ENCODE data around the gene MYO1H. TPM values are rescaled to one million over a fixed set of nuclear protein-coding genes. Genes with fewer than 3 reads are reported as not detected.
"Not testable (repeated sequence)": the region's sequence is repeated elsewhere in the genome, so short reads cannot be mapped to it uniquely, and the experiment has no call there.

The MYO1H gene
- polyA plus RNA-seq, 5 donors: 0.13 to 1.1 (median 0.26) TPM

GRCh38 chr12:109469517-109469916, 121.8 kb downstream of the MYO1H start:
- DNase-seq: no peak

DNA sequence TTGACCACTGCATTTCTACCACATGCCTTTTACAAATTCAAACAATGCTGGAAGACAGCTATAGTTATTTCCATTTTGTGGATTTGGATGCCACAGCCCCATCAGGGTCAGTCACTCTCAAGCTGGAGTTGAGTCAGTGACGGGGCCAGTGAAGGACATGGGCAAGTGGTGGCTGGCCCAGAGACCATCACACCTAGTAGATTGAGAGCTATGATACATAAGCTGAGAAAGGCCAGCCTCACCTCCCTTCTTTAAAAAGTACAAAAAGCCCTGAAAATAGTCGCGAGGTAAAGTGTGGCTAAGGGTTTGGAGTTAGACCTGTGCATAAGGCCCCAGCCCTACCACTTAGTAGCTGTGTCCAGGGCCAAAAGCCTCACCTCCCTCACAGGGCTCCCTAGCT, 125.3 kb downstream of the MYO1H start:
- DNase-seq: no peak

GRCh38 chr12:109473526-109474270, 126.0 kb downstream of the MYO1H start:
- not testable (repeated sequence) for DNase-seq

DNA sequence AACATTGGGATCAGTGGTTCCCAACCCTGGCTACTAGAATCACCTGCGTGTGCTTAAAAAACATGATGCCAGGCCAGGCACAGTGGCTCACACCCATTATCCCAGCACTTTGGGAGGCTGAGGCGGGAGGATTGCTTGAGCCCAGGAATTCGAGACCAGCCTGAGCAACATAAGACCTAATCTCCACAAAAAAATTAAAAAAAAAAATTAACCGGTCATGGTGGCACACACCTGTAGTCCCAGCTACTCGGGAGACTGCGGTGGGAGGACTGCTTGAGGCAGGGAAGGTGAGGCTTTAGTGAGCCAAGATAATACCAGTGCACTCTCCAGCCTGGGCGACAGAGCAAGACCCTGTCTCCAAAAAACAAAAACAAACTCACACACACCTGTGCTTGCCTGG, 127.4 kb downstream of the MYO1H start:
- DNase-seq: no peak

- DNase-seq: peak in 1 of 2 donors; percentile 9
These were observed 128.5 kb downstream of the MYO1H start for GRCh38 chr12:109475993-109476806.

DNA sequence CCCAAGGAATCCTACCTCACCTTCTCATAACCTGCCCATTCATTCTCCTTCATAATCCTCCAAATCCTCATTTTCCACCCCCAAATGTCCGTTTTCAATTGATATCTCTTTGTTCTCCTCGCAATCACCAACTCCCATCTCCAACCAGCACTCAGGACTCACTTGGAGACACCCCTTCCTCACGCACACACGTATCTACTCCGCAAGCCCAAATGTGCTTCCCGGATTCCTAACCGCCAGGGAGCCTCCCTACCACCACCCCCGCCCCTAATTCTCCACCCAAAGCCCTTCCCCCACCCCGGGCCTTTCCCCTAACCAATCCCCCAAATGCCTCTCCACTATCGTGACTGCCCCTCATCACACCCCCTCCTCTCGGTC, 129.1 kb downstream of the MYO1H start:
- no peak for DNase-seq

GRCh38 chr12:109477185-109477962, 129.7 kb downstream of the MYO1H start, which contains the start of the genes KCTD10 and UBE3B:
KCTD10 (minus strand) TSS chr12:109477300; CDS start chr12:109477262, 38 bp downstream.
UBE3B (plus strand) TSS chr12:109477634; CDS start chr12:109483552, 5,918 bp downstream.
- DNase-seq: peak; percentile 92

GRCh38 chr12:109477963-109478315, 130.2 kb downstream of the MYO1H start:
- no peak for DNase-seq

DNA sequence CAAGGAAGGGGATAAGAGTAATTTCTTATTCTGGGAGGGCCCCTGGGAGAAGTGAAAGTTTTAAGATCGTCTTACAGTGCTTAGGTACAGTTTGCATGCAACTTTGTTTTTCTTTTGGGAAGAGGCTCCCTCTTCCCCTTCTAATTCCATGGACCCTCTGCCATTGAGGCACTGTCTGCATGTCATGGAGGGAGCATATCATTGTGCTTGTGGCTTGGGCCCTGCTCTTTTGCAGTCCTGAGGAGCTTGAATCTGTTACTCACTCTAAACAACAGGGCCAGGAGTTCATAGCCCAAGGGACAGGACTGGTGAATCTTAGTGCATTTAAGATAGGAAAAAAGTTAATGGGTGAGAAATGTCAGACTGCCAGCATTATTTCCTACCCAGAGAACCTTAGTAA, 132.1 kb downstream of the MYO1H start:
- no peak for DNase-seq

DNA sequence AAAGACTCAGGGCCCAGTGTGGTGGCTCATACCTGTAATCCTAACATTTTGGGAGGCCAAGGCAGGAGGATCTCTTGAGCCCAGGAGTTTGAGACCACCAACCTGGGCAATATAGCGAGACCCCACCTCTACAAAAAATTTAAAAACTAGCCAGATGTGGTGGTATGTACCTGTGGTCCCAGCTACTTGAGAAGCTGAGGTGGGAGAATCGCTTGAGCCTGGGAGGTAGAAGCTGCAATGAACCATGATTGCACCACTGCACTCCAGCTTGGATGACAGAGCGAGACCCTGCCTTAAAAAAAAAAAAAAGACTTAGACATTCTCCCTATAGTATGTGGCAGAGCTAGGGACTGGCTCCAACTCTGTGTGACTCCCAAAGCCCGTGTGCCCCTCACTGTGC, 132.7 kb downstream of the MYO1H start:
- DNase-seq: no peak

DNA sequence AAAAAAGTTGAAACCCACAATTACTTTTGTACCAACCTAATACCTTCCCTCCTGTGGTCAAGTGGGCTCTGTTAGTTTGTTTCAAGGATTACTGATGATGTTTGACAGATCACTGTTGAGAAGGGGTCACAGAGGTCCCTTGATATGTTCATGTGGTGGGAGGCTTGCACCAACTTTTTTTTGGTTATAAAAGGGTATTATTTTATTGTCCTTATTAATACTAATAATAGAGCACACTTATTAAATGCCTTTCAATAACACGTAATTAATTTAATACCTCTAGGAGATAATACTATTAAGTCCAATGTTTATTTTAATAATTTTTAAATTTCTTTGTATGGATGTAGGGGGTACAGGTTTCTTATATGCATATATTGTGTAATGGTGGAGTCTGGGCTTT, 134.2 kb downstream of the MYO1H start:
- DNase-seq: no peak

GRCh38 chr12:109482491-109482890, 134.8 kb downstream of the MYO1H start:
- DNase-seq: no peak

GRCh38 chr12:109482894-109483293, 135.2 kb downstream of the MYO1H start:
- DNase-seq: no peak

DNA sequence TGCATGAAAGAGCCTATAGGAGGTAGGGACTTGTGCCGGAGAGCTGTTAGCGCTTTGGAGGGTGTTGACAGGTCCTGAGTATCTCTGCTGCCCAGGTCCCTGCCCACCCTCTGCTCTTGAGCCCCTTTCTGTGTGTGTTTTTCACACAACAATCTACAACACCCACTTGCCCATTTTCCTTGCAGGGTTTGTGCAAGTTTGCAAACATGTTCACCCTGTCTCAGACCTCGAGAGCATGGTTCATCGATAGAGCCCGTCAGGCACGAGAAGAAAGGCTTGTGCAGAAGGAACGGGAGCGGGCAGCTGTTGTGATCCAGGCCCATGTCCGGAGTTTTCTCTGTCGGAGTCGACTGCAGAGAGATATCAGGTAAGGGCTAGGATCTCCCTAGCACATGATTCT, 135.6 kb downstream of the MYO1H start:
- DNase-seq: no peak

DNA sequence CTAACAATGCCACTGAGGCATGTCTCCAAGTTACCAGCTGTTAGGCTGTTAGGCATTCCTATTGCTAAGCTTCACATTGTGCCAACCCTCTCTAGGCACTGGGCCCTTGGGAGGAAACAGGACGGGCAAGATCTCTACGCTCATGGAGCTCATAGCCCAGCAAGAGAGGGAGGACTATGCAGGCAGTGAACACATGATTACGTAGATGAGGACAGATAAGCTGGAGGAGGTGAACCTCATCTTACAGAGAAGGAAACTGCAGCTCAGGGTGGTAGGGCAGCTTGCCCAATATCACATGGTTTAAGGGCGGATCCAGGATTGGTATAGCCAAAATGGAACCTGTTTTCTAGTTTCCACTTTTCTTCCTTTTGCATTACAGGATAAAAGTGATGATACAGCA, 137.5 kb downstream of the MYO1H start:
- no peak for DNase-seq

GRCh38 chr12:109487181-109488050, 139.7 kb downstream of the MYO1H start:
- no peak for DNase-seq

DNA sequence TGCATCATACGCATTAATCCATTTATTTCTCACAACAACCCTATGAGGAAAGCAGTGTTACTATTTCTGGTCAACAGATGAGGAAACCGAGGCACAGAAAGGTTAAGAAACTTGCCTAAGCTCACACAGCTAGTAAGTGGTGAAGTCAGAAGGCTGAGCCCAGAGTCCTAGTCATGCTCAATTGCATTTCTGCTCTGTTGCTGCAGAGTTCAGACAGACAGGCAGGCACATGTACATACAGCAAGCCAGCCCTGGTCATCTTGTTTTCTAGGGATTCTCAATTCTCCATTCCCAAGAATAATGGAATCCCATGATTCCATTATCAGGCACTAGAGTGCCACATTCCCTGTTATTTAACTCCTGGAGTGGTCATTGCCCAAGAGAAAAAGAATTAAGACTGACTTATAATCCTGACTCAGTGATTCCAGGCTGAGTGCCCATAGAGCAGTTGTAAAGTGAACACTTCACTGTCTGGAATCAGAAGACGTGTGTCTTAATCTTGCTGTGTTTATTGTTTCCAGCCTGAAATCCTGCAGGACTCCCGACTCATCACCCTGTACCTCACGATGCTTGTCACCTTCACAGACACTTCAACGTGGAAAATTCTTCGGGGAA, 140.5 kb downstream of the MYO1H start:
- no peak for DNase-seq

DNA sequence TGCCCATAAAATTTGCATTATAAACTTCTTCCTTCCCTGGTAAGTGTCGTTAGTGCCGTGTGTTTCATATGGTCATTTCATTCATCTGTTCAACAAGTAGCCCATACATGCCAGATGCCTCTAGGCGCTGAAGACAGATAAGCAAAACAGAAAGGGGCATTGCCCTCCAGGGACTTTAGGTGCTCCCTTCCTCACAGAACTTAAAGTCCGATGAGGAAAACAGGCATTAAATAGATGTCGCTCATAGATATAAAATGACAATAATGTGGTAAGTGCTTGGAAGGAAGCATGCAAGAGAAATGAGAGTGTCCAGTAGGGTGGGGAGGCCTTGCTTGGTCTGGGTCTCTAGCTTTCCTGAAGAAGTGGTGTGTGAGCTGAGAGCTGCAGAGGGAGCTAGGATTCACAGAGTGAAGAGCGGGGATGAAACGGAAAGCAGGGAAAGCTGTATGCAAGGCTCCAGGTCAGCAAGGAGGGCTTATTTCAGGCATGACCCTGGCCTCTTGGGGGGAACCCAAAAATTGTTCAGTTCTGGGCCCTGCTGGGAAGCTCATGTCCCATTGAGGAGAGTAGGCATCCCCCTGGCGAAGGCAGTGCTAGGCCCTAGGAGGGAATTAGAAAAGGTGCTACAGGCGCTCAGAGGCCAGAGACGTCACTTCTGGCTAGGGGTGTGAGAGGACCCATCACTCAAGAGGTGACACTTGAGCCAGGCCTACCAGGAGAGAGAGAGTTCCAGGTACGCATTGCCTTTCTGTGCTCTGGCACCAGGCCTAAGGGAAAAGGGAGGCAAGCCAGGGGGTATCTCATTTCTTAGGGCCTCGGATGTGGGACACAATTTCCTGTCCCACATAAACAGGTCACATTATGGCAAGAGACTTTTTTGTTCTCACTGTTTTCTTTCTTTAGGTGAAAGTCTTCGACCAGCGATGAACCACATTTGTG, 141.6 kb downstream of the MYO1H start:
- DNase-seq: no peak

DNA sequence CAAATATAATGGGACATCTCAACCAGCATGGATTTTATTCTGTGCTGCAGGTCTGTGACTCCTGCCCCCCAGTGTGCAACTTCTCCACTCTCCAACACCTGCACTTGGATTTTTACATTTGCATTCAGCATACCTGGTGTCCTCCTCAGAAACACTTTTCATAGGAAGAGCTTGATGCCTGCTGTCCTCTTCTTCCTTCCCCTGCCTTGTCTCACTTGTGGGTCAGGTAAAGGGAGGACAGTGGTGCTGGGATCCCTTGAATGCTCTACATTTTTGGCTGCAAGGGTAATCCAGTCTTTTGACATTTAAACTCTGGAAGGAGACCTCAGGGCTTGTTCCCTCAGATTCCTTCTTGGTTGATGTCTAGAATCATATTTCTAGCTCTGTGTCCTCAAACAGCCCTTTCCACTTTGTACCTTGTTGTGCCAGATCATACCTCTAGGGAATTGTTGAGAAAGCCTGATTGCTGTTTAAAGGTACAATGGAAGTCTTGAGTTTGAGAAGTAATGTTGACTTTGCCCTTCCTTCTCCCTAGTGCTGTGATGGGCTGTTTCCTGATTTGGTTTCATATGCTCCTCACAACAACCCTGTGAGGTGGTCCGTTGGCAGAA, 142.4 kb downstream of the MYO1H start:
- no peak for DNase-seq
